MM.1S (cell line): ENCODE data around the gene LDLRAD3.

Experiments used
- EZH2 ChIP-seq: fragments of 300-600 bp; sonication (generic); optimal IDR thresholded peaks from 2 replicates; pipeline ENCODE3; 2017; ENCODE audit warnings: low read depth, mild to moderate bottlenecking, antibody characterized with exemption, low read length, mixed read lengths
- EZH2phosphoT487 ChIP-seq: fragments of 300-600 bp; sonication (generic); IDR thresholded peaks from 2 replicates; pipeline ENCODE4 v1.6.1; 2018; ENCODE audit warnings: antibody characterized with exemption, low read length
- TF ChIP-seq, protein P1 (sequence below): fragments of 300-600 bp; sonication (generic); IDR thresholded peaks from 2 replicates; pipeline ENCODE4 v1.5.1; 2016; ENCODE audit warnings: antibody characterized with exemption, low read length, mixed read lengths

DNA sequence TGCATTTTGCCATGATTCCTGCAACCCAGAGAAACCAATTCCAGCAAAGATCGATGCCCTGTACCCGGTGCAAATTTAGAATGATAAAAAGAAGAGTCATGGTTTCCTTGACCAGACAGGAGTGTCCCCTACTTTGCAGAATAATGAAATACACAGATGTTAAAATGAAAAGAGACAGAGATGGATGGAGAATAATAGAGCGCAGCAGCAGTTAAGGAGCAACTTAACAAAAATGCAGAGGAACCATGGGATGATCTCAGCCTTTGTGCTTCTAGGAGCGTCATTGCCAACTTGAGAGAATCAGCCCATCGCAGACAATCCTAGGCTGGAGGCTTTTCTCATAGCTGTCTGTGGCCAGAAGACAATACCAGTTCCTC, 127.1 kb downstream of the LDLRAD3 start:
- TF ChIP-seq, protein P1, sequence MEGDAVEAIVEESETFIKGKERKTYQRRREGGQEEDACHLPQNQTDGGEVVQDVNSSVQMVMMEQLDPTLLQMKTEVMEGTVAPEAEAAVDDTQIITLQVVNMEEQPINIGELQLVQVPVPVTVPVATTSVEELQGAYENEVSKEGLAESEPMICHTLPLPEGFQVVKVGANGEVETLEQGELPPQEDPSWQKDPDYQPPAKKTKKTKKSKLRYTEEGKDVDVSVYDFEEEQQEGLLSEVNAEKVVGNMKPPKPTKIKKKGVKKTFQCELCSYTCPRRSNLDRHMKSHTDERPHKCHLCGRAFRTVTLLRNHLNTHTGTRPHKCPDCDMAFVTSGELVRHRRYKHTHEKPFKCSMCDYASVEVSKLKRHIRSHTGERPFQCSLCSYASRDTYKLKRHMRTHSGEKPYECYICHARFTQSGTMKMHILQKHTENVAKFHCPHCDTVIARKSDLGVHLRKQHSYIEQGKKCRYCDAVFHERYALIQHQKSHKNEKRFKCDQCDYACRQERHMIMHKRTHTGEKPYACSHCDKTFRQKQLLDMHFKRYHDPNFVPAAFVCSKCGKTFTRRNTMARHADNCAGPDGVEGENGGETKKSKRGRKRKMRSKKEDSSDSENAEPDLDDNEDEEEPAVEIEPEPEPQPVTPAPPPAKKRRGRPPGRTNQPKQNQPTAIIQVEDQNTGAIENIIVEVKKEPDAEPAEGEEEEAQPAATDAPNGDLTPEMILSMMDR: no peak
- TF ChIP-seq EZH2: no peak
- no peak for TF ChIP-seq EZH2phosphoT487
